ENCODE measurements around the gene XYLT1. TPM values are rescaled to one million over a fixed set of nuclear protein-coding genes. Genes with fewer than 3 reads are reported as not detected.

The XYLT1 gene
- total and polyA plus RNA-seq, 2 of the 8 experiments (the other 6 are each of a cell fraction or from before 2014, with no cell fraction given) = 6.6 to 25.4 TPM

DNA sequence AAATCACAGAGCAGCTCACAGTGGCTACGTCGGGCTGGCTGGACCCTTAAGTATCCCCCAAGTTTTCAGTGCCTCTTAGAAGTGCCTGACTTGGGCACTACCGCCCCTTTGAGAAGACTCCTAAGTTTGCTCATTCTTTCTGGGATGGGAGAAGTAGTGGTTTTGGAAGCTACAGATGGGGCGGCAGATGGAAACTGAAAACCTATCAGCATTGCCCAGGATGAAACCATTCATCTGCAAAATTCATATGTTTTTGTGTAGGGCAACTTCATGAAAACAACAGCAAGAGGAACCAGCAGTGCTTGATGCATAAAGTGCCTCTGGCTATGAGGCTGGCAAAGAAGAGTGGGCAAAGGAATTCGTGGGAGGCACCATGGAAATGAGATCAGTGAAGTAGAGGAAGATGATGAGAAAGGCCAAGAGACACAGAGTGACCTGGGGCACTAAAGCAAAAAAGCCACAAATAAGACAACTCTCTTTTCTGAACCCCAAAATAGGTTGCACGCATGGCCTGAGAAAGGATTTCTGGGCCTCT is 277.1 kb downstream of the XYLT1 start (continued):
- no peak for TF ChIP-seq CHD7 (IDR thresholded peaks at IDR 0.05; ENCODE audit: insufficient replicate concordance, low read length)
- no peak for TF ChIP-seq CHD1 (IDR thresholded peaks at IDR 0.05; ENCODE audit: low read depth, low read length)
- TF ChIP-seq RXRA (IDR thresholded peaks at IDR 0.05; ENCODE audit: insufficient read depth, low read depth, low read length) = no peak
- TF ChIP-seq JUN (IDR thresholded peaks at IDR 0.05; ENCODE audit: low read depth, low read length) = no peak
- TF ChIP-seq HDAC6 (IDR thresholded peaks at IDR 0.05; ENCODE audit: low read depth, low read length) = no peak
- TF ChIP-seq USF2 (IDR thresholded peaks at IDR 0.05; ENCODE audit: low read length) = no peak
- TF ChIP-seq BCL11A (IDR thresholded peaks at IDR 0.05; ENCODE audit: low read depth in 2 of 2, low read length in 2 of 2) = no peak
- TF ChIP-seq MAFK (IDR thresholded peaks at IDR 0.05; ENCODE audit: low read depth, low read length) = no peak
- no peak for TF ChIP-seq SP4 (IDR thresholded peaks at IDR 0.05; ENCODE audit: low read length)

Data from H1 (cell line).